Measurements from ENCODE around the gene IGSF9B. TPM values are rescaled to one million over a fixed set of nuclear protein-coding genes. Genes with fewer than 3 reads are reported as not detected.

Gene IGSF9B
- total and polyA plus RNA-seq, 12 donors = 0.12 to 23.4 (median 1.6) TPM

GRCh38 chr11:133895551-133895950 is 61.2 kb downstream of the IGSF9B start:
- WGBS, 4 donors = 57 to 70% (median 61%) methylated on average over 6 to 8 of the region's 8 CpGs
- Histone ChIP-seq H3K27ac (no peak overlapping the region), H3K4me1 (replicated peaks in 1 of 2) (no peaks in the 10 kb centered on the region), H3K9me3 (replicated peaks in 1 of 3) (no peaks in the 10 kb centered on the region), H3K36me3 (replicated peaks in 1 of 2) (no peaks in the 10 kb centered on the region), H3K27me3 (no peaks in the 10 kb centered on the region), H3K4me3 (no peak overlapping the region)
- peak in 2 of 7 donors; percentile 5 to 23 for DNase-seq
- TF ChIP-seq POLR2A (IDR thresholded peaks at IDR 0.05) = no peak
- TF ChIP-seq, protein P1, sequence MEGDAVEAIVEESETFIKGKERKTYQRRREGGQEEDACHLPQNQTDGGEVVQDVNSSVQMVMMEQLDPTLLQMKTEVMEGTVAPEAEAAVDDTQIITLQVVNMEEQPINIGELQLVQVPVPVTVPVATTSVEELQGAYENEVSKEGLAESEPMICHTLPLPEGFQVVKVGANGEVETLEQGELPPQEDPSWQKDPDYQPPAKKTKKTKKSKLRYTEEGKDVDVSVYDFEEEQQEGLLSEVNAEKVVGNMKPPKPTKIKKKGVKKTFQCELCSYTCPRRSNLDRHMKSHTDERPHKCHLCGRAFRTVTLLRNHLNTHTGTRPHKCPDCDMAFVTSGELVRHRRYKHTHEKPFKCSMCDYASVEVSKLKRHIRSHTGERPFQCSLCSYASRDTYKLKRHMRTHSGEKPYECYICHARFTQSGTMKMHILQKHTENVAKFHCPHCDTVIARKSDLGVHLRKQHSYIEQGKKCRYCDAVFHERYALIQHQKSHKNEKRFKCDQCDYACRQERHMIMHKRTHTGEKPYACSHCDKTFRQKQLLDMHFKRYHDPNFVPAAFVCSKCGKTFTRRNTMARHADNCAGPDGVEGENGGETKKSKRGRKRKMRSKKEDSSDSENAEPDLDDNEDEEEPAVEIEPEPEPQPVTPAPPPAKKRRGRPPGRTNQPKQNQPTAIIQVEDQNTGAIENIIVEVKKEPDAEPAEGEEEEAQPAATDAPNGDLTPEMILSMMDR (IDR thresholded peaks at IDR 0.05) = no peak
- intact Hi-C loops (cut with DNase I) = no loop called here

DNA sequence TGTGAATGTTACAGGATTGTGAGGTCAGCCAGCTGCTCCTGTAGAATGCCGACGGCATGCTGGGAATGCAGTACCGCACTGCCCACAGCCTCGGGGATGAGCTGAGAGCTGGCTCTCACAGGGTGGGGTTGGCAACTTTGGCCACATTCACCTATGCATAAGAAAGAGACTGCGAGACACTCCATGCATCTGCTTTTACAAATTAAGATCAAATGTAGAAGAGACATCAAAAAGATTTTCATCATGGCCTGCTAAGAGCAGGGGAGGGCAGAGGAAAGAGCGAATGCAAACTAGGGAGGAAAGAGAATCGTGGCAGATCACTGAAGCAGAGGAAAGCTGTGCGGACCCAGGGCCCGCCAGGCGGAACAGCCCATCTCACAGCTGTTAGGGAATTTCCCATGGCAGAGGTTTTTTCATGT is 61.7 kb downstream of the IGSF9B start:
- Histone ChIP-seq H3K27ac (no peak overlapping the region), H3K27me3 (no peaks in the 10 kb centered on the region), H3K4me3 (no peak overlapping the region), H3K4me1 (replicated peaks in 1 of 2) (no peaks in the 10 kb centered on the region), H3K9me3 (replicated peaks in 1 of 3) (no peaks in the 10 kb centered on the region), H3K36me3 (replicated peaks in 1 of 2) (no peaks in the 10 kb centered on the region)
- TF ChIP-seq POLR2A (IDR thresholded peaks at IDR 0.05) = no peak
- TF ChIP-seq, protein P1 (IDR thresholded peaks at IDR 0.05) = no peak
- WGBS, 4 donors = 55 to 68% (median 59%) methylated on average over 10 of the region's 10 CpGs
- intact Hi-C loops (cut with DNase I) = no loop called here
- DNase-seq = peak in 1 of 7 donors; percentile 38

- no peaks in the 10 kb centered on the region for H3K36me3 ChIP-seq (replicated peaks in 1 of 2)
- no peaks in the 10 kb centered on the region for H3K27me3 ChIP-seq
- no peak overlapping the region for H3K27ac ChIP-seq
- no peaks in the 10 kb centered on the region for H3K4me1 ChIP-seq (replicated peaks in 1 of 2)
- TF ChIP-seq POLR2A (IDR thresholded peaks at IDR 0.05) = no peak
- TF ChIP-seq, protein P1 (IDR thresholded peaks at IDR 0.05) = no peak
- 63 to 76% (median 66%) methylated on average over 11 to 14 of the region's 14 CpGs for WGBS, 4 donors
- intact Hi-C loops (cut with DNase I) = no loop called here
- DNase-seq = peak in 2 of 7 donors; percentile 4 to 24
- H3K9me3 ChIP-seq (replicated peaks in 1 of 3) = no peaks in the 10 kb centered on the region
- no peak overlapping the region for H3K4me3 ChIP-seq
Measured at GRCh38 chr11:133893381-133893780, 63.4 kb downstream of the IGSF9B start.

- DNase-seq = peak in 2 of 7 donors; percentile 9 to 24
- no peaks in the 10 kb centered on the region for H3K9me3 ChIP-seq (replicated peaks in 1 of 3)
- H3K27ac ChIP-seq = no peak overlapping the region
- TF ChIP-seq POLR2A (IDR thresholded peaks at IDR 0.05) = no peak
- TF ChIP-seq, protein P1 (IDR thresholded peaks at IDR 0.05) = no peak
- intact Hi-C loops (cut with DNase I) = no loop called here
- H3K27me3 ChIP-seq = no peaks in the 10 kb centered on the region
- WGBS, 4 donors = 78 to 91% (median 85%) methylated on average over 12 to 19 of the region's 19 CpGs
- H3K4me3 ChIP-seq = no peak overlapping the region
- no peaks in the 10 kb centered on the region for H3K36me3 ChIP-seq (replicated peaks in 1 of 2)
- H3K4me1 ChIP-seq (replicated peaks in 1 of 2) = no peaks in the 10 kb centered on the region
Measured at GRCh38 chr11:133892584-133893380, 64.0 kb downstream of the IGSF9B start.

Measured in adrenal gland (tissue), 12 donors.